ENCODE data around the gene KIFC3. TPM values are rescaled to one million over a fixed set of nuclear protein-coding genes. Genes with fewer than 3 reads are reported as not detected.

KIFC3 gene
- total and polyA plus RNA-seq, 9 donors = 4.6 to 54.0 (median 23.8) TPM

DNA sequence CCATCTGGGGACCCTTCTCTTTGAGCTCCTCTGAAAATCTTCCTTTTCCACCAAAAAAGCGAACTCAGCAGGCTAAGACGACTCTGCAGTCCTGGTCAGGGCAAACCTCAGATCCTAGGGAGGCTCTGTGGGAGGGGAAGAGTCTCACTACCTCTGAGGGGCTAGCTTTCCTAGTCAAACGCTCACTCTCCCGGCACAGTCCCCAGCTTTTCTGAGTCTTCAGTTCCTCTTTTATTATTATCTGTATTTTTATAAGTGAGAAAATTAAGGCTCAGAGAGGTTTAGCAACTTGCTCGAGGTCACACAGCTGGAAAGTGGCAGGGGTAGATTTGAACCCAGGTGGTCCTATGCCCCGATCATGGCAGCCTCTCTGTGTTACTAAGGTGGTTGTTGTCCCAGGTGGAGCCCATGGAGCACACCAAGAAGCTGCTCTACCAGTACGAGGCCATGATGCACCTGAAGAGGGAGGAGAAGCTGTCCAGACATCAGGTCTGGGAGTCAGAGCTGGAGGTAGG lies 75.8 kb downstream of the KIFC3 start:
- 62 to 72% (median 71%) methylated on average over 7 of the region's 7 CpGs for WGBS, 3 donors

GRCh38 chr16:57725976-57726375 lies 76.3 kb downstream of the KIFC3 start:
- no peak for DNase-seq
- intact Hi-C loops (cut with DNase I) = no loop called here
- Histone ChIP-seq H3K9me3 (no peaks in the 10 kb centered on the region), H3K27me3 (no peaks in the 10 kb centered on the region), H3K4me3 (no peak overlapping the region), H3K36me3 (no peaks in the 10 kb centered on the region), H3K4me1 (ENCODE audit: insufficient read depth) (no peaks in the 10 kb centered on the region), H3K27ac (no peak overlapping the region)
- no peak for TF ChIP-seq POLR2A (IDR thresholded peaks at IDR 0.05)
- TF ChIP-seq EP300 (IDR thresholded peaks at IDR 0.05) = no peak
- TF ChIP-seq, protein P1, sequence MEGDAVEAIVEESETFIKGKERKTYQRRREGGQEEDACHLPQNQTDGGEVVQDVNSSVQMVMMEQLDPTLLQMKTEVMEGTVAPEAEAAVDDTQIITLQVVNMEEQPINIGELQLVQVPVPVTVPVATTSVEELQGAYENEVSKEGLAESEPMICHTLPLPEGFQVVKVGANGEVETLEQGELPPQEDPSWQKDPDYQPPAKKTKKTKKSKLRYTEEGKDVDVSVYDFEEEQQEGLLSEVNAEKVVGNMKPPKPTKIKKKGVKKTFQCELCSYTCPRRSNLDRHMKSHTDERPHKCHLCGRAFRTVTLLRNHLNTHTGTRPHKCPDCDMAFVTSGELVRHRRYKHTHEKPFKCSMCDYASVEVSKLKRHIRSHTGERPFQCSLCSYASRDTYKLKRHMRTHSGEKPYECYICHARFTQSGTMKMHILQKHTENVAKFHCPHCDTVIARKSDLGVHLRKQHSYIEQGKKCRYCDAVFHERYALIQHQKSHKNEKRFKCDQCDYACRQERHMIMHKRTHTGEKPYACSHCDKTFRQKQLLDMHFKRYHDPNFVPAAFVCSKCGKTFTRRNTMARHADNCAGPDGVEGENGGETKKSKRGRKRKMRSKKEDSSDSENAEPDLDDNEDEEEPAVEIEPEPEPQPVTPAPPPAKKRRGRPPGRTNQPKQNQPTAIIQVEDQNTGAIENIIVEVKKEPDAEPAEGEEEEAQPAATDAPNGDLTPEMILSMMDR (IDR thresholded peaks at IDR 0.05) = no peak
- WGBS, 3 donors = 89 to 91% (median 89%) methylated on average over 30 of the region's 30 CpGs

More for the DNA sequence above, 75.8 kb downstream of the KIFC3 start:
- TF ChIP-seq POLR2A (IDR thresholded peaks at IDR 0.05) (no peak), EP300 (IDR thresholded peaks at IDR 0.05) (no peak)
- TF ChIP-seq, protein P1 (IDR thresholded peaks at IDR 0.05) = no peak
- Histone ChIP-seq H3K27ac (no peak overlapping the region), H3K4me3 (no peak overlapping the region), H3K9me3 (no peaks in the 10 kb centered on the region), H3K36me3 (no peaks in the 10 kb centered on the region), H3K27me3 (no peaks in the 10 kb centered on the region), H3K4me1 (ENCODE audit: insufficient read depth) (no peaks in the 10 kb centered on the region)
- intact Hi-C loops (cut with DNase I) = no loop called here
- DNase-seq = no peak

- 66 to 80% (median 72%) methylated on average over 5 of the region's 5 CpGs for WGBS, 3 donors
Measured at GRCh38 chr16:57725554-57725953, 76.7 kb downstream of the KIFC3 start.

GRCh38 chr16:57725151-57725550 lies 77.1 kb downstream of the KIFC3 start:
- no peak overlapping the region for H3K27ac ChIP-seq
- intact Hi-C loops (cut with DNase I) = no loop called here
- no peak overlapping the region for H3K4me3 ChIP-seq
- no peaks in the 10 kb centered on the region for H3K9me3 ChIP-seq
- H3K27me3 ChIP-seq = no peaks in the 10 kb centered on the region
- no peaks in the 10 kb centered on the region for H3K36me3 ChIP-seq
- no peak for DNase-seq
- 31 to 45% (median 32%) methylated on average over 5 of the region's 5 CpGs for WGBS, 3 donors
- H3K4me1 ChIP-seq (ENCODE audit: insufficient read depth) = no peaks in the 10 kb centered on the region
- TF ChIP-seq POLR2A (IDR thresholded peaks at IDR 0.05) (no peak), EP300 (IDR thresholded peaks at IDR 0.05) (no peak)
- TF ChIP-seq, protein P1 (IDR thresholded peaks at IDR 0.05) = no peak

More at GRCh38 chr16:57725554-57725953, 76.7 kb downstream of the KIFC3 start:
- H3K27me3 ChIP-seq = no peaks in the 10 kb centered on the region
- no peak overlapping the region for H3K27ac ChIP-seq
- intact Hi-C loops (cut with DNase I) = no loop called here
- DNase-seq = no peak
- H3K4me1 ChIP-seq (ENCODE audit: insufficient read depth) = no peaks in the 10 kb centered on the region
- TF ChIP-seq EP300 (IDR thresholded peaks at IDR 0.05) (no peak), POLR2A (IDR thresholded peaks at IDR 0.05) (no peak)
- TF ChIP-seq, protein P1 (IDR thresholded peaks at IDR 0.05) = no peak
- H3K9me3 ChIP-seq = no peaks in the 10 kb centered on the region
- H3K4me3 ChIP-seq = no peak overlapping the region
- no peaks in the 10 kb centered on the region for H3K36me3 ChIP-seq
